Keratinocyte (primary cell): ENCODE measurements around the gene TSPAN18. TPM values are rescaled to one million over a fixed set of nuclear protein-coding genes. Genes with fewer than 3 reads are reported as not detected.

Experiments
- DNase-seq: peaks from one replicate; pipeline ENCODE4 v3.0.0-alpha.2; 2011; ENCODE audit warnings: low read depth, missing footprints, low spot score
- FAIRE-seq: peaks from 2 replicates; lab custom pipeline; 2011; peaks lifted over from hg19 to GRCh38; lab: Jason Lieb, UNC
- H2AFZ ChIP-seq: 2 replicates; pipeline ENCODE4 v1.6.0; 2012; ENCODE audit warnings: low read length, control low read depth, inconsistent platforms; ENCODE audit not compliant: control insufficient read depth
- H3K27ac ChIP-seq: 2 replicates; pipeline ENCODE4 v1.5.1; 2011; ENCODE audit warnings: low read length; ENCODE audit not compliant: control insufficient read depth, insufficient read depth
- H3K27me3 ChIP-seq: 3 replicates; pipeline ENCODE4 v1.6.0; 2011; ENCODE audit warnings: low read length; ENCODE audit not compliant: control insufficient read depth, insufficient read depth; ENCODE audit errors: extremely low read depth
- H3K36me3 ChIP-seq, 2 experiments: 2 replicates in 1 of 2; 3 replicates in 1 of 2; pipeline ENCODE4 v1.5.1; 2011; ENCODE audit warnings: low read length in 2 of 2, mild to moderate bottlenecking in 1 of 2; ENCODE audit not compliant: control insufficient read depth in 2 of 2, insufficient read depth in 2 of 2; ENCODE audit errors: extremely low read depth in 1 of 2
- H3K4me1 ChIP-seq: 3 replicates; pipeline ENCODE4 v1.5.1; 2011; ENCODE audit warnings: low read length; ENCODE audit not compliant: control insufficient read depth, insufficient read depth; ENCODE audit errors: extremely low read depth
- H3K4me2 ChIP-seq: 3 replicates; pipeline ENCODE4 v1.6.0; 2011; ENCODE audit warnings: low read depth, low read length; ENCODE audit not compliant: control insufficient read depth, insufficient read depth; ENCODE audit errors: extremely low read depth
- H3K4me3 ChIP-seq, 3 experiments: fragments of 200-600 bp in 1 of 3; sonication (generic) in 1 of 3; 2 replicates in 2 of 3; 3 replicates in 1 of 3; pipeline ENCODE4 v1.5.1; 2011 to 2016; ENCODE audit warnings: low read length in 3 of 3, mild to moderate bottlenecking in 3 of 3, control low read depth in 2 of 3, inconsistent platforms in 1 of 3, low read depth in 1 of 3, mixed read lengths in 1 of 3, mixed run types in 1 of 3, moderate library complexity in 1 of 3; ENCODE audit not compliant: control insufficient read depth in 2 of 3, insufficient read depth in 2 of 3; ENCODE audit errors: extremely low read depth in 1 of 3
- H3K79me2 ChIP-seq: 2 replicates; pipeline ENCODE4 v1.6.0; 2012; ENCODE audit warnings: low read length; ENCODE audit not compliant: control insufficient read depth, insufficient read depth
- H3K9ac ChIP-seq: 3 replicates; pipeline ENCODE4 v1.6.0; 2011; ENCODE audit warnings: low read length; ENCODE audit not compliant: control insufficient read depth, insufficient read depth; ENCODE audit errors: extremely low read depth
- H3K9me1 ChIP-seq: 3 replicates; pipeline ENCODE4 v1.6.0; 2011; ENCODE audit warnings: low read length; ENCODE audit not compliant: control insufficient read depth, insufficient read depth; ENCODE audit errors: extremely low read depth
- H3K9me3 ChIP-seq: 2 replicates; pipeline ENCODE4 v1.5.1; 2012; ENCODE audit warnings: low read depth, low read length; ENCODE audit not compliant: control insufficient read depth
- H4K20me1 ChIP-seq: 3 replicates; pipeline ENCODE4 v1.6.0; 2011; ENCODE audit warnings: low read length; ENCODE audit not compliant: control insufficient read depth, insufficient read depth; ENCODE audit errors: extremely low read depth
- CTCF ChIP-seq, 3 experiments: IDR thresholded peaks in 1 of 3; conservative IDR thresholded peaks in 1 of 3; optimal IDR thresholded peaks in 1 of 3; 2 replicates in 2 of 3; 3 replicates in 1 of 3; pipeline versions ENCODE3 to v1.5.1; 2011; ENCODE audit warnings: low read length in 3 of 3, mild to moderate bottlenecking in 3 of 3, moderate library complexity in 2 of 3, control low read depth in 1 of 3, inconsistent platforms in 1 of 3; ENCODE audit not compliant: insufficient read depth in 2 of 3; ENCODE audit errors: extremely low read depth in 1 of 3
- EZH2 ChIP-seq: IDR thresholded peaks from one replicate; pipeline ENCODE4 v1.6.1; 2012; ENCODE audit warnings: inconsistent platforms, mild to moderate bottlenecking, low read length, moderate library complexity
- dilution Hi-C: fragments of 300-500 bp; cut with MboI; formaldehyde crosslinking; loops from one replicate; pipeline ENCODE4 v1.7.0; 2020; ENCODE audit warnings: low sequenced_read_pairs; ENCODE audit not compliant: extremely low pct_ligation_motif_present
- polyA plus RNA-seq, 5 experiments: library from polyadenylated mRNA; depleted of rRNA in 3 of 5; stranded (reverse) in 3 of 5; stranded (forward) in 1 of 5; unstranded in 1 of 5; fragments of >200 nt; gene quantifications; 1 replicate in 1 of 5; 2 replicates in 3 of 5; 3 replicates in 1 of 5; pipeline versions ENCODE4 v1.2.1 to v1.2.3, GENCODE V29; 2011 to 2012; ENCODE audit warnings: missing spikeins in 2 of 5, low read depth in 1 of 5, low replicate concordance in 1 of 5

The TSPAN18 gene
- polyA plus RNA-seq, 1 donor (not counting 4 experiments of a cell fraction or from before 2014, with no cell fraction given), result not detected

- DNase-seq (no peak), FAIRE-seq (no peak)
- TF ChIP-seq CTCF (optimal IDR thresholded peaks at IDR 0.05 in 1 of 3, IDR thresholded peaks at IDR 0.05 in 1 of 3, conservative IDR thresholded peaks at IDR 0.05 in 1 of 3; ENCODE audit: extremely low read depth in 1 of 3, insufficient read depth in 2 of 3, low read length in 3 of 3) (no peak), EZH2 (no peak)
- no peaks in the 10 kb centered on the region for H3K9me1 ChIP-seq
- no peaks in the 10 kb centered on the region for H3K9me3 ChIP-seq
- H3K27ac ChIP-seq, result no peak overlapping the region
- H3K4me2 ChIP-seq, result no peak overlapping the region
- dilution Hi-C loops, result no loop called here
- H3K27me3 ChIP-seq, result peaks cover 38% of the 10 kb centered on the region
- no peak overlapping the region for H3K4me3 ChIP-seq
- H3K36me3 ChIP-seq, result no peaks in the 10 kb centered on the region
- H3K9ac ChIP-seq, result no peak overlapping the region
- peaks cover 4% of the 10 kb centered on the region for H4K20me1 ChIP-seq
- no peak overlapping the region for H2AFZ ChIP-seq
- H3K4me1 ChIP-seq, result no peaks in the 10 kb centered on the region
- H3K79me2 ChIP-seq, result no peaks in the 10 kb centered on the region
Measured at GRCh38 chr11:44828296-44828695, 101.5 kb downstream of the TSPAN18 start.

- no peak overlapping the region for H3K27ac ChIP-seq
- no peak for DNase-seq
- H3K4me1 ChIP-seq, result no peaks in the 10 kb centered on the region
- H3K4me3 ChIP-seq, result no peak overlapping the region
- H3K9ac ChIP-seq, result no peak overlapping the region
- dilution Hi-C loops, result no loop called here
- no peak for FAIRE-seq
- H2AFZ ChIP-seq, result no peak overlapping the region
- no peak for TF ChIP-seq EZH2
- no peak for TF ChIP-seq CTCF (optimal IDR thresholded peaks at IDR 0.05 in 1 of 3, IDR thresholded peaks at IDR 0.05 in 1 of 3, conservative IDR thresholded peaks at IDR 0.05 in 1 of 3; ENCODE audit: extremely low read depth in 1 of 3, insufficient read depth in 2 of 3, low read length in 3 of 3)
- H3K4me2 ChIP-seq, result no peak overlapping the region
- H4K20me1 ChIP-seq, result peaks cover 4% of the 10 kb centered on the region
- H3K9me3 ChIP-seq, result no peaks in the 10 kb centered on the region
- no peaks in the 10 kb centered on the region for H3K79me2 ChIP-seq
- H3K9me1 ChIP-seq, result no peaks in the 10 kb centered on the region
- no peaks in the 10 kb centered on the region for H3K36me3 ChIP-seq
- H3K27me3 ChIP-seq, result peaks cover 52% of the 10 kb centered on the region
Measured at GRCh38 chr11:44829838-44830237, 103.1 kb downstream of the TSPAN18 start.
